K562 (cell line): Measurements from ENCODE around the gene GOT2. TPM values are rescaled to one million over a fixed set of nuclear protein-coding genes. Genes with fewer than 3 reads are reported as not detected.

Experiments
- ATAC-seq: fragments of 200-7000 bp; cut with Tn5 transposase; 3 replicates; pipeline ENCODE4 v1.9.1; 2020; ENCODE audit warnings: moderate library complexity
- BruUV-seq: library from RNA; stranded (reverse); fragments of 400-500 nt; replicated peaks from 2 replicates; lab custom pipeline; 2021; lab: Mats Ljungman, UMichigan
- CTCF ChIA-PET: fragments of 300-600 bp; formaldehyde crosslinking; extraction: SDS; loops from one replicate; lab custom pipeline; 2021; ENCODE audit warnings: low intra/inter-chr PET ratio; lab: Yijun Ruan, JAX
- POLR2A ChIA-PET: fragments of 300-600, 350-650 bp; sonication (Branson Sonifier 250); formaldehyde crosslinking; extraction: SDS; loops from one replicate; lab custom pipeline; 2021; ENCODE audit warnings: antibody characterized with exemption, inconsistent platforms; lab: Yijun Ruan, JAX
- DNase-seq, 4 experiments: peaks; one replicate each; pipeline versions ENCODE4 v3.0.0 to v3.0.0-alpha.2; 2011 to 2018; ENCODE audit warnings: low spot score in 3 of 4, mixed read lengths in 3 of 4; ENCODE audit errors: extremely low read depth in 1 of 4
- FAIRE-seq: peaks from 2 replicates; lab custom pipeline; 2011; peaks lifted over from hg19 to GRCh38; lab: Jason Lieb, UNC
- H2AFZ ChIP-seq: 2 replicates; pipeline ENCODE4 v1.6.0; 2011; ENCODE audit warnings: low read depth, low read length, control low read depth, inconsistent platforms
- H3K27ac ChIP-seq: fragments of 200-600 bp; 3 replicates; pipeline ENCODE4 v1.8.0; 2011; ENCODE audit warnings: low read depth, mild to moderate bottlenecking, control low read depth, inconsistent platforms, low read length, moderate library complexity, mixed read lengths; ENCODE audit errors: extremely low read depth
- H3K27me3 ChIP-seq, 2 experiments: fragments of 300-600 bp in 1 of 2; 2 replicates in 1 of 2; 3 replicates in 1 of 2; pipeline versions ENCODE4 v1.6.0 to v1.8.0; 2011; ENCODE audit warnings: inconsistent platforms in 2 of 2, low read length in 2 of 2, mild to moderate bottlenecking in 1 of 2, mixed read lengths in 1 of 2, moderate library complexity in 1 of 2; ENCODE audit not compliant: control insufficient read depth in 2 of 2, insufficient read depth in 2 of 2
- H3K36me3 ChIP-seq: fragments of 300-600 bp; 3 replicates; pipeline ENCODE4 v1.8.0; 2011; ENCODE audit warnings: mild to moderate bottlenecking, low read length, inconsistent platforms; ENCODE audit not compliant: control insufficient read depth, insufficient read depth
- H3K4me1 ChIP-seq, 2 experiments: fragments of 200-600 bp in 1 of 2; replicated peaks in 1 of 2; 2 replicates in 1 of 2; 3 replicates in 1 of 2; pipeline versions ENCODE4 v1.5.1 to v1.8.0; 2011; ENCODE audit warnings: inconsistent platforms in 2 of 2, low read length in 2 of 2, mild to moderate bottlenecking in 1 of 2, mixed read lengths in 1 of 2, moderate library complexity in 1 of 2; ENCODE audit not compliant: control insufficient read depth in 2 of 2, insufficient read depth in 2 of 2
- H3K4me2 ChIP-seq: 2 replicates; pipeline ENCODE4 v1.6.1; 2011; ENCODE audit warnings: low read length, control low read depth, inconsistent platforms, mixed read lengths; ENCODE audit not compliant: insufficient read depth
- H3K4me3 ChIP-seq: fragments of 200-600 bp; sonication (generic), shearing (Covaris generic); 2 replicates; pipeline ENCODE4 v1.5.1; 2016; ENCODE audit warnings: control low read depth, inconsistent platforms
- H3K79me2 ChIP-seq: fragments of 200-600 bp; 3 replicates; pipeline ENCODE4 v1.8.0; 2011; ENCODE audit warnings: low read length, inconsistent platforms; ENCODE audit not compliant: control insufficient read depth, insufficient read depth
- H3K9ac ChIP-seq, 2 experiments: 2 replicates each; pipeline versions ENCODE4 v1.6.0 to v1.6.1; 2011; ENCODE audit warnings: low read depth in 2 of 2, low read length in 2 of 2, control low read depth in 1 of 2, inconsistent platforms in 1 of 2, mild to moderate bottlenecking in 1 of 2, mixed read lengths in 1 of 2; ENCODE audit not compliant: insufficient read depth in 1 of 2
- H3K9me1 ChIP-seq: one replicate; pipeline ENCODE4 v1.6.0; 2011; ENCODE audit warnings: inconsistent platforms, mild to moderate bottlenecking, low read length, moderate library complexity; ENCODE audit not compliant: control insufficient read depth, insufficient read depth
- H3K9me3 ChIP-seq: replicated peaks from 2 replicates; pipeline ENCODE4 v1.5.1; 2011; ENCODE audit warnings: low read depth, low read length, inconsistent platforms; ENCODE audit not compliant: control insufficient read depth, insufficient read depth
- H4K20me1 ChIP-seq: replicated peaks from 2 replicates; pipeline ENCODE4 v1.6.1; 2011; ENCODE audit warnings: low read length, inconsistent platforms, mixed read lengths; ENCODE audit not compliant: control insufficient read depth, insufficient read depth
- CREBBP ChIP-seq: IDR thresholded peaks from one replicate; pipeline ENCODE4 v1.6.1; 2012; ENCODE audit warnings: low read depth, mild to moderate bottlenecking, control low read depth, inconsistent platforms, low read length
- ETS2 ChIP-seq: IDR thresholded peaks from 2 replicates; pipeline ENCODE4 v1.6.1; 2016; ENCODE audit warnings: borderline replicate concordance, missing genetic modification characterization, mild to moderate bottlenecking, moderate library complexity, missing compliant biosample characterization; ENCODE audit not compliant: poor library complexity, severe bottlenecking
- ILK ChIP-seq: fragments of 450-650 bp; IDR thresholded peaks from 2 replicates; pipeline ENCODE4 v1.6.1; 2016; ENCODE audit warnings: missing genetic modification characterization, low read depth, mild to moderate bottlenecking, missing compliant biosample characterization, moderate library complexity, borderline replicate concordance
- POLR3G ChIP-seq: IDR thresholded peaks from 2 replicates; pipeline ENCODE4 v1.6.1; 2011; ENCODE audit not compliant: insufficient read length, insufficient replicate concordance; ENCODE audit errors: extremely low read depth
- ZEB2 ChIP-seq: fragments of 450-650 bp; IDR thresholded peaks from 2 replicates; pipeline ENCODE4 v1.6.1; 2016
- ZNF121 ChIP-seq: sonication (generic); formaldehyde crosslinking; conservative IDR thresholded peaks from 2 replicates; pipeline ENCODE4 v1.8.0; 2022; ENCODE audit warnings: missing genetic modification reagents
- ZNF318 ChIP-seq, 2 experiments: fragments of 450-650 bp; IDR thresholded peaks; 2 replicates each; pipeline ENCODE4 v1.6.1; 2016; ENCODE audit warnings: mild to moderate bottlenecking in 2 of 2, borderline replicate concordance in 1 of 2, low read depth in 1 of 2, moderate library complexity in 1 of 2
- ZSCAN29 ChIP-seq: fragments of 450-650 bp; IDR thresholded peaks from 2 replicates; pipeline ENCODE4 v1.6.1; 2017
- WGBS: fragments of 100-300 bp; shearing (Covaris generic); methylation state at CpG from one replicate; pipeline ENCODE4 v1.1.6; 2016; ENCODE audit warnings: low coverage, mixed read lengths; ENCODE audit not compliant: insufficient coverage; ENCODE audit errors: missing lambda C conversion rate; 5-methylcytosine and 5-hydroxymethylcytosine counted together
- in situ Hi-C: fragments of 300-500 bp; cut with MboI; formaldehyde crosslinking; loops from 4 replicates; pipeline ENCODE4 v1.15.0; 2018; ENCODE audit warnings: inconsistent platforms, mixed read lengths
- intact Hi-C: fragments of 100-400 bp; cut with micrococcal nuclease; formaldehyde crosslinking; loops from 2 replicates; pipeline ENCODE4 v1.14.2; 2022
- polyA plus RNA-seq, 8 experiments: library from polyadenylated mRNA; depleted of rRNA in 4 of 8; stranded (reverse) in 5 of 8; unstranded in 3 of 8; fragments of >200 nt; fragmentation: Nextera tagmentation in 2 of 8; fragmentation: Illumina TruSeq in 1 of 8; extraction: Ambion mirVana in 2 of 8; extraction: Trizol in 1 of 8; gene quantifications; 2 replicates each; pipeline versions ENCODE4 v1.2.1 to v1.2.3, GENCODE V29; 2011 to 2014; ENCODE audit warnings: inconsistent platforms in 1 of 8, missing spikeins in 1 of 8
- total RNA-seq, 7 experiments: library from RNA; depleted of rRNA in 6 of 7; stranded (reverse); fragments of >200 nt in 6 of 7; fragmentation: Illumina TruSeq in 2 of 7; extraction: Trizol in 2 of 7; gene quantifications; 2 replicates each; pipeline versions ENCODE4 v1.2.1 to v1.2.3, GENCODE V29; 2011 to 2021; ENCODE audit warnings: low replicate concordance in 1 of 7
- TF ChIP-seq, protein P1 (sequence below): sonication (generic); formaldehyde crosslinking; IDR thresholded peaks from 2 replicates; pipeline ENCODE4 v1.8.0; 2022; ENCODE audit warnings: mild to moderate bottlenecking, missing genetic modification reagents
- TF ChIP-seq, protein P2 (sequence below): sonication (generic); formaldehyde crosslinking; IDR thresholded peaks from 2 replicates; pipeline ENCODE4 v1.8.1; 2022; ENCODE audit warnings: missing genetic modification reagents

GOT2 gene
- total and polyA plus RNA-seq, 9 of the 15 experiments (the other 6 are each of a cell fraction or from before 2014, with no cell fraction given) = 43.1 to 190 (median 80.2) TPM

GRCh38 chr16:58768145-58768544 is 34.0 kb upstream of the GOT2 start:
- H2AFZ ChIP-seq = no peak overlapping the region
- DNase-seq (no peak), FAIRE-seq (no peak), ATAC-seq (no peak)
- no peak overlapping the region for H3K9ac ChIP-seq
- H3K4me1 ChIP-seq = no peaks in the 10 kb centered on the region
- no peak overlapping the region for H3K4me2 ChIP-seq
- in situ Hi-C loops (no loop called here), intact Hi-C loops (no loop called here)
- CTCF ChIA-PET = no interaction called here
- no TSS peak for BruUV-seq
- POLR2A ChIA-PET = interaction anchor here (1.2 kb wide), 1 partner anchor 12 kb away, joined by 6 read pairs; no protein-coding TSS in a partner anchor
- no peaks in the 10 kb centered on the region for H3K9me1 ChIP-seq
- H3K9me3 ChIP-seq = no peaks in the 10 kb centered on the region
- 10% methylated on average over 2 of the region's 2 CpGs for WGBS
- no peak overlapping the region for H3K27ac ChIP-seq
- no peak for TF ChIP-seq ETS2 (tag)
- TF ChIP-seq POLR3G = no peak
- TF ChIP-seq ZSCAN29 = no peak
- no peak for TF ChIP-seq ZNF121 (CRISPR knock-in tag)
- TF ChIP-seq ZNF318 (IDR thresholded peaks at IDR 0.05; ENCODE audit: borderline replicate concordance in 1 of 2, low read depth in 1 of 2) = no peak
- TF ChIP-seq ILK (tag) = no peak
- TF ChIP-seq, protein P1, sequence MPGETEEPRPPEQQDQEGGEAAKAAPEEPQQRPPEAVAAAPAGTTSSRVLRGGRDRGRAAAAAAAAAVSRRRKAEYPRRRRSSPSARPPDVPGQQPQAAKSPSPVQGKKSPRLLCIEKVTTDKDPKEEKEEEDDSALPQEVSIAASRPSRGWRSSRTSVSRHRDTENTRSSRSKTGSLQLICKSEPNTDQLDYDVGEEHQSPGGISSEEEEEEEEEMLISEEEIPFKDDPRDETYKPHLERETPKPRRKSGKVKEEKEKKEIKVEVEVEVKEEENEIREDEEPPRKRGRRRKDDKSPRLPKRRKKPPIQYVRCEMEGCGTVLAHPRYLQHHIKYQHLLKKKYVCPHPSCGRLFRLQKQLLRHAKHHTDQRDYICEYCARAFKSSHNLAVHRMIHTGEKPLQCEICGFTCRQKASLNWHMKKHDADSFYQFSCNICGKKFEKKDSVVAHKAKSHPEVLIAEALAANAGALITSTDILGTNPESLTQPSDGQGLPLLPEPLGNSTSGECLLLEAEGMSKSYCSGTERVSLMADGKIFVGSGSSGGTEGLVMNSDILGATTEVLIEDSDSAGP = no peak
- TF ChIP-seq, protein P2, sequence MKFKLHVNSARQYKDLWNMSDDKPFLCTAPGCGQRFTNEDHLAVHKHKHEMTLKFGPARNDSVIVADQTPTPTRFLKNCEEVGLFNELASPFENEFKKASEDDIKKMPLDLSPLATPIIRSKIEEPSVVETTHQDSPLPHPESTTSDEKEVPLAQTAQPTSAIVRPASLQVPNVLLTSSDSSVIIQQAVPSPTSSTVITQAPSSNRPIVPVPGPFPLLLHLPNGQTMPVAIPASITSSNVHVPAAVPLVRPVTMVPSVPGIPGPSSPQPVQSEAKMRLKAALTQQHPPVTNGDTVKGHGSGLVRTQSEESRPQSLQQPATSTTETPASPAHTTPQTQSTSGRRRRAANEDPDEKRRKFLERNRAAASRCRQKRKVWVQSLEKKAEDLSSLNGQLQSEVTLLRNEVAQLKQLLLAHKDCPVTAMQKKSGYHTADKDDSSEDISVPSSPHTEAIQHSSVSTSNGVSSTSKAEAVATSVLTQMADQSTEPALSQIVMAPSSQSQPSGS = no peak
- TF ChIP-seq ZEB2 = no peak
- TF ChIP-seq CREBBP = no peak
- H3K27me3 ChIP-seq = peaks cover 7 to 18% of the 10 kb centered on the region in 2 experiments; a peak in 4 of 5 replicates
- H3K4me3 ChIP-seq = no peak overlapping the region
- H4K20me1 ChIP-seq = no peaks in the 10 kb centered on the region
- H3K79me2 ChIP-seq = no peaks in the 10 kb centered on the region
- no peaks in the 10 kb centered on the region for H3K36me3 ChIP-seq
